ENCODE data around the gene BMP4.

DNA sequence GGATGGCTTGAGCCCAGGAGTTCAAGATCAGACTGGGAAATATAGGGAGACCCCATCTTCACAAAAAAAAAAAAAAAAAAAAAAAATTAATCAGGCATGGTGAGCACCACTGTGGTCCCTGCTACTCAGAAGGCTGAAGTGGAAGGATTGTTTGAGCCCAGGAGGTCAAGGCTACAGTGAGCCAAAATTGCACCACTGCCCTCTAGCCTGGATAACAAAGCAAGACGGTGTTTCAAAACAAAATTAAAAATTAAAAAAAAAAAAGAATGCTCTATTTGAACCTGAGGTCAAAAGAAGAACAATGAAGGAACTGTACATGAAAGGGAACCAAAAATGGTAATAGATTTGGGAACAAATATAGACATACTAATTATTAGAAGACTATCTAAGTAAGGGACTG is 40.4 kb downstream of the BMP4 start:
- TF ChIP-seq, protein P1, sequence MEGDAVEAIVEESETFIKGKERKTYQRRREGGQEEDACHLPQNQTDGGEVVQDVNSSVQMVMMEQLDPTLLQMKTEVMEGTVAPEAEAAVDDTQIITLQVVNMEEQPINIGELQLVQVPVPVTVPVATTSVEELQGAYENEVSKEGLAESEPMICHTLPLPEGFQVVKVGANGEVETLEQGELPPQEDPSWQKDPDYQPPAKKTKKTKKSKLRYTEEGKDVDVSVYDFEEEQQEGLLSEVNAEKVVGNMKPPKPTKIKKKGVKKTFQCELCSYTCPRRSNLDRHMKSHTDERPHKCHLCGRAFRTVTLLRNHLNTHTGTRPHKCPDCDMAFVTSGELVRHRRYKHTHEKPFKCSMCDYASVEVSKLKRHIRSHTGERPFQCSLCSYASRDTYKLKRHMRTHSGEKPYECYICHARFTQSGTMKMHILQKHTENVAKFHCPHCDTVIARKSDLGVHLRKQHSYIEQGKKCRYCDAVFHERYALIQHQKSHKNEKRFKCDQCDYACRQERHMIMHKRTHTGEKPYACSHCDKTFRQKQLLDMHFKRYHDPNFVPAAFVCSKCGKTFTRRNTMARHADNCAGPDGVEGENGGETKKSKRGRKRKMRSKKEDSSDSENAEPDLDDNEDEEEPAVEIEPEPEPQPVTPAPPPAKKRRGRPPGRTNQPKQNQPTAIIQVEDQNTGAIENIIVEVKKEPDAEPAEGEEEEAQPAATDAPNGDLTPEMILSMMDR (optimal IDR thresholded peaks at IDR 0.05 in 1 of 3, IDR thresholded peaks at IDR 0.05 in 1 of 3, conservative IDR thresholded peaks at IDR 0.05 in 1 of 3; ENCODE audit: extremely low read depth in 1 of 3, insufficient read depth in 2 of 3, low read length in 3 of 3): no peak
- no peak for TF ChIP-seq EZH2 (IDR thresholded peaks at IDR 0.05; ENCODE audit: low read length)
